CD4-positive, alpha-beta T cell treated with Interleukin-4 for 4 hours (primary cell): Measurements from ENCODE around the gene CROCC.
"Not testable (repeated sequence)": the region's sequence is repeated elsewhere in the genome, so short reads cannot be mapped to it uniquely, and the experiment has no call there.

Source experiments
- DNase-seq: peaks from one replicate; pipeline ENCODE4 v3.0.0-alpha.2; 2020

The CROCC gene

GRCh38 chr1:16921391-16922185 is at the start of gene CROCC:
Gene CROCC, plus strand, starts transcription at chr1:16921931. Its CDS starts 88 bp downstream, at chr1:16922019.
- DNase-seq = peak; percentile 23

DNA sequence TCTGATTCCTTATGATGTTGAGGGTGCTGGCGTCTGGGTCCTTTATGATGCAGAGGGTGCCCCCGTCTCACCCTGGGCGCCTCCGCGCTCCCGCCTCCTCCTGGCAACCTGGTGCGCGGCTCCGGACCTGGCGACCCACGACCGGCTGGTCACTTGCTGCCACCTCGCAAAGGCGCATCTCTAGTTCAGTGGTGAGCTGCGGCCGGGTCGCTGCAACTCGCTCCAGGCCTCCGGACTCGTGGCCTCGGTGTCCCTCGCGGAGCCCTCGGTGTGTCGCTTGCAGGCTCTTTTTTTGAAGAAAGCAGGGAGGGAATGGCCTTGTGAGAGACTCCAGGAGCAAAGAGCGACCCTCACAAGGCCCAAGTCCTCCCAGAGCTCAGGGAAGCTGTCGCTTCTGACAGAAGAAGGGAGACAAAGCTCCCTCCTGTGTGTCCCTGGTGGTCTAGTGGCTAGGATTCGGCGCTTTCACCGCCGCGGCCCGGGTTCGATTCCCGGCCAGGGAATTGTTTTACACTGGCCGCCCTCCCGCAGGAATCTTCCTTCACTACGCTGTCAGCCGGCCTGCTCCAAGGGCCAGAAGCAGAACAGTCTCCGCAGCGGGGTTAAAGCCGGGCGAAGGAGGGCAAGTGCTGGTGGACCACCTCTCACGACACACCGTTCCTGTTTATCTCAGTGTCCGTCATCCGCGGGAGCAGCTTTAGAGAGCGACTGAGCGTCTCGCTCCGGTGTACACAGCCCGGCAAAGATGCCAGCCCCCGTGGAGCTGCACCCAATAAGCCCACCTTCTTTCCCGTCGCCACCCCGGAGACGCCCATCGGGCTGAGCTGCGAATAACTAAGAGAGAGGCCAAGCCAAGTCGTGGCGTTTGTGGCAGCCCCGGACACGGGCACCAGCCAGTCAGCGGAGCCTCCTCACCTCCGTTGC is 49.3 kb upstream of the CROCC start:
- DNase-seq = not testable (repeated sequence)

DNA sequence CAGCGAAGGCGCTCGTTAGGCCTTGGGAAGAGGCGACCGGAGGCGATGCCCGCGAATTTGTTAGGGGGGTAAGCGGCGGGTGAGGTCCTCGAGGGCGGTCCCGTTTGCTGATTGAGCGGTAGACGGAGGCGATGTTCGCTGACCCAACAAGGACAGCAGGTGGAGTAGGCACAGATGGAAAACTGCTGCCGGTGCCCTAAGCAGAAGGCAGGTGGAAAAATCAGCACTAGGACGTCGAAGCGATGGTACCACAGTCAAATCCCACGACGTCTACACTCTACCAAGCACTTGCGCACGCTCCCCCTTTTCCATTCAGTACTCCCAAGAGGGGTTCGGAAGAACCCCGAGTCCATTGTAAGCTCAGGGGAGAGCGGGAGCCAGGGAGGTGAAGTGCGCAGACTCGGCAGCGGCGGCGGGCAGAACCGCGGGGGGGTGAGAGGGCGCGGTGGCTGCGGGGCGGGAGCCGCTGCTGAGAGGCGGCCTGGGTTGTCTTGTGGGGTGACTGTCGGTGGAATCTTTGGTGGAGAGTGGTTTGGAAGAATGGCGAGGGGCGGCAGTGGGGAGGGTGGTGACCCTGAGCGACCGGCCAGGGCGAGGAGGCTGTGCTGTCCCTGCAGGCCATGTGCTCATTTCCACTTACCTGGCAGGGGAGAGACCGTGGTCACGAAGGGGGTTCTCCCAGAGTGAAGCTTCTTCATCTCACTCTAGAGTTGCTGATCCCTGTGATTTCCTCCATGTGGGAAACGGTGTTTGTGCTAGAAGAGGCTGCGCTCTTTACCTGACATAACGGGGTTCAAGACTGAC is 48.5 kb upstream of the CROCC start:
- DNase-seq = not testable (repeated sequence)

DNA sequence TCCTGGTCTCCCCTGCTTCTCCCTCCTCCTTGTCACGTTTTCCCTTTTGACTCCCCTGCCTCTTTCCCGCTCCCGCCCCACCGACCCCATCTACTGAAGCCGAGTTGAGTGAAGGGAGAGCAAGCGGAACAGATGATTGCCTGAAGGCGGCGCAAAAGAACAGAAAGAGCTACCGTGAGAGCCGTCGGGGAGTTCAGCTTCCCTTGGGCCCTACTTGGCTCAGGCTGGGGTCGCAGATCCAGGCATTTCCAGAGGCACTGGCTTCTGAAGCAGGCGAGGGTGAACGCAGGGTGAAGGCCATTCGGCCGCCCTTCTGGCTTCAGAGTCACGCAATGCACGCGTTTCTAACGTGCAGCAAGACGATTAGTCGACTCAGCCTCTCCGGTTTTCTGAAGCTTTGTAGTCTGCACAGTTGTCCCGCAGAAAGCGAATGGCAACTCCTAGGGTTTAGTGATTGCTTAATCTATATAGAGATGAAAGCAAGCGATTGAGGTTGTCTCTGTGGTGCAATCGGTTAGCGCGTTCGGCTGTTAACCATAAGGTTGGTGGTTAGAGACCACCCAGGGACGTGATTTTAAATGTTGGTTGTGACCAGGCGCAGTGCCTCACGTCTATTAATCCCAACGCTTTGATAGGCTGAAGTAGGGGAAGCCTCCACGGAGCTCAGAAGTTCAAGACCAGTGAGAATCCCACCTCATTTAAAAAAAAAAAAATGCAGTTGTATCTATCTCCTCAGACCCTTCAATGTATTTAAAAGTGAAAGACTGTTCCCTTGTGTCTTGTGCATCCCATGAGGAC is 46.6 kb upstream of the CROCC start:
- DNase-seq = not testable (repeated sequence)

DNA sequence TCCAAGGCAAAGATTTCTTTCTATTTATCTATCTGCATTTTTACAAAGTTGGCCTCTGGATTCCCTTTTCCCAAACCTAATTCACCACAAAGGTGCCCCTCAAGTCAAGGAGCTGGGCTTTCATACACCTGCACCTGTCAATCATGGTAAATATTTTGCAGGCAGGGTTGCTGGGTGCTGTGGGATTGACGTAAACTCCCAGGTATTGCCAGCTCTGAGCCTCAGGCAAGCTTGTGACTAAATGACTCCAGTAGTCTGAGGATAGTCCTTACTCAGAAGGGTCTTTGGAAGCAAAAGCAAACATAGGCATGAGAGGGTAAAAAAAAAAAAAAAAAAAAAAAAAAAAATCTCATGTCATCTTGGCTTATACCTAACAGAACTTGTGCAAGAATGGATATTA is 40.0 kb upstream of the CROCC start:
- DNase-seq = not testable (repeated sequence)

DNA sequence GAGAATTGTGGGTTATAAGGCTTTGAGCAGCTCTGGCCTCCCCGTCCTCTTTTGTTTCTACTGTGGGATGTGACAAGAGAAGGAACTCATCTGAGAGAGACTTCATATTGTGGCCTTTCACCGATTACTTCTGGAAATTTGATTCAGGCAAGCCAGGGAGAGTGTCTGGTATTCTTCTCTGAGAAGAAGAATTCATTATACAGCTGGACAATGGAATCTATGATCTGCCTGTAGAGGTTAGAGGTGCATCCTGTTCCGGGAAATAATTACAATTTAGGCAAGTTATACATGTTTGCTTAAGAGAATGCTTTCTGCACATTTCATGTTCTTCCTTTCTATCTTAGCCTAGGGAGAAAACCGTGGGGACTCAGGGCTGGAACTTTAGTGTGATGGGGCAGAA is 38.7 kb upstream of the CROCC start:
- DNase-seq = no peak

- not testable (repeated sequence) for DNase-seq
Measured at GRCh38 chr1:16884487-16884886, 37.2 kb upstream of the CROCC start.

- DNase-seq = no peak
Measured at GRCh38 chr1:16886860-16887605, 34.7 kb upstream of the CROCC start.

- DNase-seq = peak; percentile 46
Measured at GRCh38 chr1:16888860-16889816, 32.6 kb upstream of the CROCC start.

GRCh38 chr1:16890539-16891021 is 31.2 kb upstream of the CROCC start:
- not testable (repeated sequence) for DNase-seq

DNA sequence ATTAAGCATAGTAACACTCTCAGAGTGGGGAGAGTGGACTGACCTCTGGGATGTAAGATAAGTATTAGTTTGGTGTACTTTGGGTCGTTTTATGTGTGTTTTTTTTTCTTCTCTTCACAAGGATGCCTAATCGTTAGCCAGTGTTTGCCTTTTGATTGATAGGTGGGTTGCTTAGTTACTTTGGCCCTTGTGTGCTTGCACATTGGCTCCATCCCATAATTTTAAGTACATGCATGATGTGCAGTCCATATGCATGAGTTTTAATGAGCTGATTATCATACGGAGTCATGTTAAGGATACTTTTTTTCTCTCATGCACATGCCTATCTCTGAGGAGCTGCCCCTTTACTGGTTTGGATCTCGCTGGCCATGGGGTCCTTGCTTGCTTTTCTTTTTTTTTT is 30.7 kb upstream of the CROCC start:
- not testable (repeated sequence) for DNase-seq

DNA sequence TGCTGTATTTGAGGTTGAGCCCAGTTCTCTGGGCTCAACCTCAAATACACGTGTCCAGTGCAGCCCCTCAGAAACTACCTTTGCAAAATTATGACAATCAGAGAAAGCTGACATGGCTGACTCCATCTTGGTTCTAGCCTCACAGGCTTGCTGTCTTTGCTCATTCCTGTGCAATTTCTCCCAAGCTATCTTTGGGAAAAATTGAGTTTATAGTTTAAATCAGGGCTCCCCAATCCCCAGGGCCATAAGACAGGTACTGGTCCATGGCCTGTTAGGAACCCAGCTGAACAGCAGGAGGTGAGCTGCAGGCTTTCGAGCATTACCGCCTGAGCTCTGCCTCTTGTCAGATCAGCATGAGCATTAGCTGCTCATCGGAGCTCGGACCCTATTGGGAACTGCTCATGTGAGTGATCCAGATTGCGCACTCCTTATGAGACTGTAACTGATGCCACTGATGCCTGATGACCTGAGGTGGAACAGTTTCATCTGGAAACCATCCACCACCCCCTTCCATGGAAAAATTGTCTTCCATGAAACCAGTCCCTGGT is 28.7 kb upstream of the CROCC start:
- not testable (repeated sequence) for DNase-seq

GRCh38 chr1:16893796-16894195 is 27.9 kb upstream of the CROCC start:
- DNase-seq = not testable (repeated sequence)

DNA sequence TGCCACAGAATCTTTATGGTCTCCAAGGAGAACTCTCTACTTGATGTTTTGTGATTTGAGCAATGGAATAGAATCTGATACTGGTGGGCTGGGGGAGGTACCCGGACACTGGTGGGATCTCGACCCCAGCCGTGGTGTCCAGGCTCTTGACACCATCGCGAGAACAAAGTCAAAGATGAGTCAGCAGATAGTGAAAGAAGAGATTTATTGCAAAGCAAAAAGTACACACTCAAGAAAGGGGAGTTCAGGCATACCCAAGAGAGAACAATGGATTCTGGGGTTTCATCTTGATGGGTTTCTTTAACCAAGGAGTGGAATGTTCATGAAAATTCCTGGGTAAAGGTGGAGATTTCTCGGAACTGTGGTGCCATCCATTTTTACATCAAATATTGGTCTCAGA is 27.4 kb upstream of the CROCC start:
- not testable (repeated sequence) for DNase-seq

DNA sequence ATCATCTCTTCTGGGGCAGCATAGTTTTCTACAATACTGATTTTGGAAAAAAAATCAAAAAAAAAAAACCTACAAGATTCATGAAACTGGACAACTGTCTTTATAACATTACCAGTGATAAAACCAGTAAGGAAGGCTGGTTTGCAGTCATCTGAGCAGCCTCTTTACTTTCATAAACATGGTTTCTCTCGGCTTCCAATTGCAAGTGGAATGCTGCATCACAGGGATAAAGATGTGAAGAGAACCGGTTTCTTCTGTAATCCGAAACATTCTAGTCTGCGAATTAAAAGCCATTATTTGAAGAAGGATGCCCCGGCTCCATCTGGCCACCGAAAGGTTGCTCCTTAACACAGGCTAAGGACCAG is 26.5 kb upstream of the CROCC start:
- DNase-seq = not testable (repeated sequence)

DNA sequence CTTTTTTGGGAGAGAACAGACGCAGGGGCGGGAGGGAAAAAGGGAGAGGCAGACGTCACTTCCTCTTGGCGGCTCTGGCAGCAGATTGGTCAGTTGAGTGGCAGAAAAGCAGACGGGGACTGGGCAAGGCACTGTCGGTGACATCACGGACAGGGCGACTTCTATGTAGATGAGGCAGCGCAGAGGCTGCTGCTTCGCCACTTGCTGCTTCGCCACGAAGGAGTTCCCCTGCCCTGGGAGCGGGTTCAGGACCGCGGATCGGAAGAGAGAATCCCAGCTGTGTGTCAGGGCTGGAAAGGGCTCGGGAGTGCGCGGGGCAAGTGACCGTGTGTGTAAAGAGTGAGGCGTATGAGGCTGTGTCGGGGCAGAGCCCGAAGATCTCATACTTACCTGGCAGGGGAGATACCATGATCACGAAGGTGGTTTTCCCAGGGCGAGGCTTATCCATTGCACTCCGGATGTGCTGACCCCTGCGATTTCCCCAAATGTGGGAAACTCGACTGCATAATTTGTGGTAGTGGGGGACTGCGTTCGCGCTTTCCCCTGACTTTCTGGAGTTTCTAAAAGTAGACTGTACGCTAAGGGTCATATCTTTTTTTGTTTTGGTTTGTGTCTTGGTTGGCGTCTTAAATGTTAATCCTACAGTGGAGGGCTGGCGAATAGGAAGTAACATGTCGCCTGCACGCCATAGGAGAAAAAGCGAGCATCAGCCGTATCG is 26.0 kb upstream of the CROCC start, which contains the start of gene RNU1-2:
Gene RNU1-2 (plus strand): TSS at position 383 of the 718 bp plus-strand sequence.
- DNase-seq = peak; percentile 93

DNA sequence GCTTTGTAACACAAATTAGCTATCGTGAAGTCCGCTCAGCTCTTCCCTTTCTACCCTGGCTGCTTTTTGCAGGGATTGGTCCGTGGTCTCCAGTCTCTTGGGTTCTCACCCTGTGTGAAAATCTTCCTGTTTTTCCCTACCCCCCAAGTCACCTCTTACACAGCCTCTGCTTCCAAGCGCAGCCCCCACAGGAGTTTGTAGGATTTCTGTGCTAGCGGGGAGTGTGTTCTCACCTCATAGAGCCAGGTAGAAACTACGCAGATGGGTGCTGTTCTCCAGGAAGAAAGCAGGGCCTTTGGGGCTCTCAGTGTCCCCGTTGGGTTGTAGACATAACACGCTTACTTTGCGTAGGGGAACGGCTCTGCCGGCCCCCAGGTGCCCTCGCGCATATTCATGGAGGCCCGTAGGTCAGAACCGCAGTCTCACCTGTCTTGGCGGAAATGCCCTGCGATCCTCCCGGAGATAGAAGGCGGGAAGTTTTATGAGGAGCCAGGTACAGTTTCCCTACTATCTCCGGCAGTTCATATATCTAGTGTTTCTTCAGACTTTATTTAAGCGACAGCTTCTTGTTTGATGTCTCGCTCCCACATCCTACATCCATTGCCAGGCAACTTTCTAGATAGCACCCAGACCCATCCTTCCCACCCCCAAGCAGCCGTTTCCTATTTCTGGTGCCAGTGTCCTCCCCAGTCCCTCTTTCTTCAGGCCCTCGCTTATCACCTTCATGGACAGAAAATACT is 25.2 kb upstream of the CROCC start:
- peak; percentile 74 for DNase-seq

DNA sequence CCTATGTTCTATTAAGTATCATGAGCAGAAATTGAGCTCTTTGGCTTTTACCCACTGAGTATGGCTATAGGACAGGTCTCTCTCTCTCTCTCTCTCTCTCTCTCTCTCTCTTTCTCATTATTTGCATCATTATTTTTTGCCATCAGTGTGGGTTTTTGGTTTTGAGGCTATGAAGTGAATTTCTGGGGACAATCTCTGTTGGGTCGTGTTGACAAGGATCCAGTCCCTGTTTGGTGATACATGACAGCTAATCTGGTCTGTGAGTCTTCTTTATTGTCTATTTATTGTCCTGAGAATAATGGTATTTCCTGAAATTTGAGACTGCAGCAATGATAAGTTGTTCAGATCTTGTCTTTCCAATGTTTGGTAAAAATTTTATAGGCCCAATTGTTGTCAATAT is 24.1 kb upstream of the CROCC start:
- DNase-seq = not testable (repeated sequence)
